ENCODE results near the gene GORASP2. TPM values are rescaled to one million over a fixed set of nuclear protein-coding genes. Genes with fewer than 3 reads are reported as not detected.

Gene GORASP2
- polyA plus RNA-seq, 1 of the 3 experiments (the other 2 are of a cell fraction) = 127 TPM

DNA sequence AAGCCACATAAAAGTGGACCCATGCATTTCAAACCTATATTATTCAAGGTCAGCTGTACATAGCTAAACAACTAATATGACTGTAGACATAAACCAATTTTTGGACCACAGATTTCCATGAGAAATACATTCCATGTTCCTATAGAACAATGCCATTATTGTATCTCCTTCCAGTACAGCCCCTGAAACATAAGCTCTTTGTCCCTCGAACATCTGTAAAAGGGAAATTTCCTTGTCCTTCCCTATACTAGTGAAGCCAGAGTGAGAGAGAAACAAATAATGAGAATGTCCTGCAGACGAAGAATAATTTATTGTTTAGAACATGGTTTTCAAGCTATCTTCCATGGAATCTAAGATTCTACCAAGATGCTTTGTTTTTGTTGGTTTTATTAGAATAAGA lies 75.3 kb downstream of the GORASP2 start:
- WGBS (ENCODE audit: low lambda C conversion rate) = 96% methylated on average over 2 of the region's 2 CpGs
- Histone ChIP-seq H3K79me2 (ENCODE audit: insufficient read depth) (no peaks in the 10 kb centered on the region), H3K36me3 (replicated peaks in 1 of 2; ENCODE audit: control insufficient read depth in 1 of 2, insufficient read depth in 2 of 2, low read length in 1 of 2) (peaks cover 34 to 68% of the 10 kb centered on the region in 2 experiments), H3K9me3 (no peaks in the 10 kb centered on the region), H3K9me2 (no peaks in the 10 kb centered on the region), H3F3A (replicated peaks; ENCODE audit: insufficient read depth) (no peaks in the 10 kb centered on the region), H3K4me2 (no peak overlapping the region), H3K4me1 (ENCODE audit: control insufficient read depth in 1 of 2, insufficient read depth in 2 of 2, low read depth in 1 of 2, low read length in 1 of 2) (no peaks in the 10 kb centered on the region), H4K20me1 (ENCODE audit: insufficient read depth) (no peaks in the 10 kb centered on the region), H3K27ac (ENCODE audit: low read depth in 2 of 2, low read length in 1 of 2) (no peak overlapping the region), H2AFZ (ENCODE audit: low read depth) (no peak overlapping the region), H3K27me3 (ENCODE audit: insufficient read depth) (no peaks in the 10 kb centered on the region), H3K9ac (no peak overlapping the region), H3K4me3 (ENCODE audit: low read depth in 2 of 2, low read length in 1 of 2) (no peak overlapping the region)
- TF ChIP-seq RCOR1 (IDR thresholded peaks at IDR 0.05; ENCODE audit: low read length) (no peak), RXRA (IDR thresholded peaks at IDR 0.05; ENCODE audit: borderline replicate concordance, low read depth) (no peak), EZH2phosphoT487 (IDR thresholded peaks at IDR 0.05; ENCODE audit: borderline replicate concordance, low read depth) (no peak), RAD21 (IDR thresholded peaks at IDR 0.05; ENCODE audit: low read length) (no peak), SIN3A (IDR thresholded peaks at IDR 0.05; ENCODE audit: borderline replicate concordance, low read depth, low read length) (no peak), FOXJ3 (CRISPR knock-in tag; IDR thresholded peaks at IDR 0.05) (no peak)
- TF ChIP-seq, protein P1, sequence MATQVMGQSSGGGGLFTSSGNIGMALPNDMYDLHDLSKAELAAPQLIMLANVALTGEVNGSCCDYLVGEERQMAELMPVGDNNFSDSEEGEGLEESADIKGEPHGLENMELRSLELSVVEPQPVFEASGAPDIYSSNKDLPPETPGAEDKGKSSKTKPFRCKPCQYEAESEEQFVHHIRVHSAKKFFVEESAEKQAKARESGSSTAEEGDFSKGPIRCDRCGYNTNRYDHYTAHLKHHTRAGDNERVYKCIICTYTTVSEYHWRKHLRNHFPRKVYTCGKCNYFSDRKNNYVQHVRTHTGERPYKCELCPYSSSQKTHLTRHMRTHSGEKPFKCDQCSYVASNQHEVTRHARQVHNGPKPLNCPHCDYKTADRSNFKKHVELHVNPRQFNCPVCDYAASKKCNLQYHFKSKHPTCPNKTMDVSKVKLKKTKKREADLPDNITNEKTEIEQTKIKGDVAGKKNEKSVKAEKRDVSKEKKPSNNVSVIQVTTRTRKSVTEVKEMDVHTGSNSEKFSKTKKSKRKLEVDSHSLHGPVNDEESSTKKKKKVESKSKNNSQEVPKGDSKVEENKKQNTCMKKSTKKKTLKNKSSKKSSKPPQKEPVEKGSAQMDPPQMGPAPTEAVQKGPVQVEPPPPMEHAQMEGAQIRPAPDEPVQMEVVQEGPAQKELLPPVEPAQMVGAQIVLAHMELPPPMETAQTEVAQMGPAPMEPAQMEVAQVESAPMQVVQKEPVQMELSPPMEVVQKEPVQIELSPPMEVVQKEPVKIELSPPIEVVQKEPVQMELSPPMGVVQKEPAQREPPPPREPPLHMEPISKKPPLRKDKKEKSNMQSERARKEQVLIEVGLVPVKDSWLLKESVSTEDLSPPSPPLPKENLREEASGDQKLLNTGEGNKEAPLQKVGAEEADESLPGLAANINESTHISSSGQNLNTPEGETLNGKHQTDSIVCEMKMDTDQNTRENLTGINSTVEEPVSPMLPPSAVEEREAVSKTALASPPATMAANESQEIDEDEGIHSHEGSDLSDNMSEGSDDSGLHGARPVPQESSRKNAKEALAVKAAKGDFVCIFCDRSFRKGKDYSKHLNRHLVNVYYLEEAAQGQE (IDR thresholded peaks at IDR 0.05; ENCODE audit: low read depth, low read length) = no peak
- DNase-seq = no peak
- CTCF ChIA-PET = interaction anchor here (0.7 to 1.1 kb wide), 2 partner anchors 13 to 76 kb away, joined by 3 to 4 read pairs; partner anchors contain the start of gene GORASP2
- POLR2A ChIA-PET = no interaction called here

DNA sequence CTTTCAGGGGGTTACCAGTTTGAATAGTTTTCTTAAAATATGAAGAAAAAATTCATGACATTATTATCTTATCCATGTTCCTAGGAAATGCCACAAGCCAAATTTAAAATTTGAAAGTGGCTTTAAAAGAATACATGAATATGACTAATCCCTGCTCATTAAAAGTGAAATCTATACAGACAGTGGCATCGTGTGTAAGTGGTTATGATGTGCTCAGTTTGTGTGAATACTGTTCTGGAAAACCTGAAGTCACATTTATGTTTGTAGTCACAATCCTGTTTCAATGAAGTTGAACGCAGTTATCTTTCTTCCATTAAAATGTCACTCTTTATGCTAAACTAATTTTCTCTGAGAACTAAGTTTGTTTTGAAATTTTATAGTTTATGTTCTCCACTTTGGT lies 75.8 kb downstream of the GORASP2 start:
- Histone ChIP-seq H3F3A (replicated peaks; ENCODE audit: insufficient read depth) (no peaks in the 10 kb centered on the region), H3K4me2 (no peak overlapping the region), H3K36me3 (replicated peaks in 1 of 2; ENCODE audit: control insufficient read depth in 1 of 2, insufficient read depth in 2 of 2, low read length in 1 of 2) (peaks cover 36 to 66% of the 10 kb centered on the region in 2 experiments), H3K4me3 (ENCODE audit: low read depth in 2 of 2, low read length in 1 of 2) (no peak overlapping the region), H3K27me3 (ENCODE audit: insufficient read depth) (no peaks in the 10 kb centered on the region), H3K79me2 (ENCODE audit: insufficient read depth) (no peaks in the 10 kb centered on the region), H3K9me3 (no peaks in the 10 kb centered on the region), H3K4me1 (ENCODE audit: control insufficient read depth in 1 of 2, insufficient read depth in 2 of 2, low read depth in 1 of 2, low read length in 1 of 2) (no peaks in the 10 kb centered on the region), H2AFZ (ENCODE audit: low read depth) (no peak overlapping the region), H3K9ac (no peak overlapping the region), H4K20me1 (ENCODE audit: insufficient read depth) (no peaks in the 10 kb centered on the region), H3K9me2 (no peaks in the 10 kb centered on the region), H3K27ac (ENCODE audit: low read depth in 2 of 2, low read length in 1 of 2) (no peak overlapping the region)
- ChIA-PET CTCF (no interaction called here), POLR2A (no interaction called here)
- 86% methylated on average over 2 of the region's 2 CpGs for WGBS (ENCODE audit: low lambda C conversion rate)
- no peak for DNase-seq
- TF ChIP-seq SIN3A (IDR thresholded peaks at IDR 0.05; ENCODE audit: borderline replicate concordance, low read depth, low read length) (no peak), TEAD4 (IDR thresholded peaks at IDR 0.05; ENCODE audit: borderline replicate concordance, insufficient read depth) (no peak)
